Choroid plexus epithelial cell (primary cell): Measurements from ENCODE around the gene CUL1.
"Not testable (repeated sequence)": the region's sequence is repeated elsewhere in the genome, so short reads cannot be mapped to it uniquely, and the experiment has no call there.

Experiments
- DNase-seq: peaks from one replicate; pipeline ENCODE4 v3.0.0-alpha.2; 2010; ENCODE audit warnings: low read depth
- H3K4me3 ChIP-seq: 2 replicates; pipeline ENCODE4 v1.5.1; 2011; ENCODE audit warnings: low read depth, mild to moderate bottlenecking, control low read depth, low read length, moderate library complexity
- CTCF ChIP-seq: conservative IDR thresholded peaks from 2 replicates; pipeline ENCODE4 v1.5.1; 2011; ENCODE audit warnings: low read depth, mild to moderate bottlenecking, control low read depth, inconsistent platforms, low read length, moderate library complexity

Gene CUL1

DNA sequence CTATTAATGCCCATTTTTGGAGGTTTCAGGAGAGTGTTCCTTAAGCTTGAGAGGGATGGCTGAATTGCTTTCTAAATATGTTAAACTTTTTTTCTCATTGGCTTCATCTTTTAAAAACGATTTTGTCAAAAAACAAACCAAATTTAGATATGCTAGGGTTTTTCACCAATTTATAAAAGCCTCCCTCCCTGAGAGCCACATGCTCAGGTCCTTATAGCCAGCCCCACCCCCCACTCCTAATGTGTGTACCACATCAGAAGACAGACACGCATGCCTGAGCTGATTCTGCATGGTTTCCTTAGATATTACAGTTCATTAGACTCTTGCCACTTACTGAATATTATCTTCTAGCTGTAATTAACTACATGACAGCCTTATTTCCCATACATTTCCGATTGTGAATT, 2.0 kb downstream of the CUL1 start:
- H3K4me3 ChIP-seq: peak overlapping the region; percentile 81
- peak; percentile 59 for DNase-seq
- no peak for TF ChIP-seq CTCF

DNA sequence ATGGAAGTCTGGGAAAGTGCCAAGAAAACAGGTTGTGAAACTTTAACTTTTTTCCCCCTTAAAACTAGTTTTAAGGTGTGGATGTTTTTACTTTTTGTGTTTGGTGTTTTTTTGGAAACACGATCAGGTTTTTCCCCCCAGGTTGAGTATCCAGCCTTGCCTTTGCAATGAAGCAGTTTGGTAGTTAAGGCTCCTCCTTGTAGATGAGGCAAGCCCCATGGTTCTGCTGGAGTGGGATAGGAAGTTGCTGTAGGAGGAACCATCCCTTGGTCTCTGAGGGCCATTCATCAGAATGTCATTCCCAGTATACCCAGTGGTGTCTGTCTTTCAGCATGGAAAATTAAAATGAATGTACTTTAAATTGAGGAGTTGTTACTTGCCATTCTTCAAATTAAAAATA, 2.7 kb downstream of the CUL1 start:
- no peak overlapping the region for H3K4me3 ChIP-seq
- TF ChIP-seq CTCF: no peak
- peak; percentile 21 for DNase-seq

DNA sequence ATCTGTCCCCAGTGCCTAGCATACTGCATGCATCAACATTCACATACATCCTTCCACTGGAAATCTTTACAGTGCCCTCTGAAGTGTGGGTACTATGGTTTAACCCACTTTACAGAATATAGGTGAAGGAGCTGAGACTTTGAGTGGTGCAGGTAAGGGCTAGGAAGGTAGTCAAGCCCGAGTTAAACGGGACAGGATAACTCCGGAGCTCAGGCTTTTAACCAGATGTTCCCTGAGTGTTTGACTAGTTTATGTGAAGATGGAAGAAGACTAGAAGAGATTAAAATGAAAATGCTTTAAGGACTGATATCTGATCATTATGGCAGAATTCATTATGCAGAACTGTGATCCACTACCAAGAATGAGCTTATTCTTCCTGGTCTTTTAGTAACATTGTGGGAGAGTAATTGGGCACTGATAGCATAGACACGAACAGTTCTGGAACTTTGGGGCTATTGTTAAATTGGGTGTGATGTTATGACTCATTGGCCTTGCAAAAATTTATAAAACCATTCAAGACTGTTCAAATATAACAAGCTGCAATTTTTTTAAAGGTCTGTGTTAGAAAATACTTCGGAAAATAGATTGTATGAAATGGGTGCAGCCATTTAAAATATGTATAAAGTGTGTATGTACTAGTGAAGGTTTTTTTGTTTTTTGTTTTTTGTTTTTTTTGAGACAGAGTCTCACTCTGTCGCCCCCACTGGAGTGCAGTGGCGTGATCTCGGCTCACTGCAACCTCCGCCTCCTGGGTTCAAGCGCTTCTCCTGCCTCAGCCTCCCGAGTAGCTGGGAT, 4.4 kb downstream of the CUL1 start:
- DNase-seq: no peak
- no peak for TF ChIP-seq CTCF
- no peak overlapping the region for H3K4me3 ChIP-seq

- H3K4me3 ChIP-seq, DNase-seq: not testable (repeated sequence)
Observed at GRCh38 chr7:148703671-148703962, 4.9 kb downstream of the CUL1 start.

DNA sequence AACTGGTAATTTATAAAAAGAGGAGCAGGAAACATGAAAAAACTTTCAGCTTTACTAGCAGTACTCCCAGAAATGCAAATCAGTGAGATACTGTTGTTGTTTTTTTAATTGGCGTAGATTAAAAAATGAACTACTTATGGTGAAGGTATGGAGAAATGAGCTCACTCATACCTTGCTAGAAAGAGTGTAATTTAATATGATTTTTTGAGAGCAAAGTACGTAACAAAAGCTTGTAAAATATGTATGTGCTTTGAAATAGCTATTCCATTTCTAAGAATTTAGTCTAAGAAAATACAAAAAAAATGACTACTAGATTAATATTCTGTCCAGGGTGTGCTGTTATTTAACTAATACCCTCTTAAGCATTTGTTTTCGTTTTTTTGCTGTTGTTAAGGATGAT, 5.5 kb downstream of the CUL1 start:
- DNase-seq: no peak
- H3K4me3 ChIP-seq: no peak overlapping the region
- TF ChIP-seq CTCF: no peak

DNA sequence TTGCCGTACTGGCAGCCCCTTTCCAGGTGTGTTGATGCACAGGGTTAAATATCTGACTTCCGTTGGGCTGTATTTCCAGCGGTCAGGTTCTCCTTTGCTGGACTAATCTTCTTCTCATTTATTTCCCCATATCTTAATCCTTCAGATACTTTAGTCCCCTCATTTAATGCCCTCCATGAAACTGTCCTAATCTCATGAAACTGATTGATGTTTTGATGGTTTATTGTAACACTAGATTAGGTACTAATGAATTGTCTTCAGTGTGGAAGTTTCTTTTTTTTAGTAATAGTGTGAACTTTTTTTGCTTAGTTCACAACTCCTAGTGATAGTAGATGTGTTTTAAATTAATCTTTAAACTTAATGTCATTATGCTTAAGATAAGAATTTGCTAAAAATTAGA, 6.3 kb downstream of the CUL1 start:
- TF ChIP-seq CTCF: no peak
- no peak for DNase-seq
- H3K4me3 ChIP-seq: no peak overlapping the region

DNA sequence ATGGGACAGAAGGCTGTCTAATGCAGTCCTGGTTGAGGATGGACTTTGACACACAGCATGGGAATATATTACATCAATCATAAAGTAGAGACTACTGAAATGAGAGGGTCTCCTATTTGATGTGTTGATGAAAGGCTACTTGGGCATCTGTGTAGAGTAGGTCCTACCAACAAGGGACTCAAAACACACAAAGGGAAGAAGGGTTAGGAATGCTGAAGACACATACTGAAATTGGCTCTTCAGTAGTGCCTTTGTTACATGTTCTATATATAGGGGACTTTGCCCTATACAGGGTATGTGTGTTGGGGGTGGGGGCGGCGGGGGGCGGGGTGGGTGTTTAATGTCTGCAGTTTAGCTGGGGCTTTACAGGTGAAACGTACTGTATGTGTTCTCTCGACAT, 7.7 kb downstream of the CUL1 start:
- TF ChIP-seq CTCF: no peak
- no peak overlapping the region for H3K4me3 ChIP-seq
- DNase-seq: no peak
